Natural killer cell treated with Interleukin-12 subunit alpha and Interleukin-12 subunit beta and Interleukin-15 and Interleukin-18, amount 100 ng/mL, for 72 hours (primary cell): ENCODE measurements around the gene NATD1. TPM values are rescaled to one million over a fixed set of nuclear protein-coding genes. Genes with fewer than 3 reads are reported as not detected.

ENCODE experiments used
- ATAC-seq, 2 donors: fragments of 150-1000 bp; cut with Tn5 transposase in 1 of 2; sonication (Bioruptor Pico), chemical (Tn5 transposase) in 1 of 2; 2 replicates each; pipeline ENCODE4 v1.10.0; 2021
- DNase-seq: peaks from one replicate; pipeline ENCODE4 v3.0.0; 2022; ENCODE audit warnings: low spot score
- H3K27ac Mint-ChIP-seq, 2 donors: 1 replicate in 1 of 2; 2 replicates in 1 of 2; pipeline ENCODE4 v1.8.0; 2022; ENCODE audit warnings: mixed read lengths in 2 of 2, mild to moderate bottlenecking in 1 of 2, moderate library complexity in 1 of 2
- H3K27me3 Mint-ChIP-seq, 2 donors: 1 replicate in 1 of 2; 2 replicates in 1 of 2; pipeline ENCODE4 v1.8.0; 2022; ENCODE audit warnings: mixed read lengths in 2 of 2
- H3K36me3 Mint-ChIP-seq: one replicate; pipeline ENCODE4 v1.8.0; 2022; ENCODE audit warnings: mixed read lengths
- H3K4me1 Mint-ChIP-seq, 2 donors: 1 replicate in 1 of 2; 2 replicates in 1 of 2; pipeline ENCODE4 v1.8.0; 2022; ENCODE audit warnings: low read depth in 2 of 2, mixed read lengths in 2 of 2, mild to moderate bottlenecking in 1 of 2
- H3K4me3 Mint-ChIP-seq: one replicate; pipeline ENCODE4 v1.8.0; 2022; ENCODE audit warnings: mixed read lengths
- H3K9me3 Mint-ChIP-seq: 2 replicates; pipeline ENCODE4 v1.8.0; 2022; ENCODE audit warnings: mixed read lengths
- total RNA-seq, 2 donors: library from RNA; stranded (reverse); gene quantifications; one replicate each; pipeline ENCODE4 v1.2.3, GENCODE V29; 2022

NATD1 gene
- total RNA-seq, 2 donors from 2014 or later = 1.9 to 3.0 TPM

DNA sequence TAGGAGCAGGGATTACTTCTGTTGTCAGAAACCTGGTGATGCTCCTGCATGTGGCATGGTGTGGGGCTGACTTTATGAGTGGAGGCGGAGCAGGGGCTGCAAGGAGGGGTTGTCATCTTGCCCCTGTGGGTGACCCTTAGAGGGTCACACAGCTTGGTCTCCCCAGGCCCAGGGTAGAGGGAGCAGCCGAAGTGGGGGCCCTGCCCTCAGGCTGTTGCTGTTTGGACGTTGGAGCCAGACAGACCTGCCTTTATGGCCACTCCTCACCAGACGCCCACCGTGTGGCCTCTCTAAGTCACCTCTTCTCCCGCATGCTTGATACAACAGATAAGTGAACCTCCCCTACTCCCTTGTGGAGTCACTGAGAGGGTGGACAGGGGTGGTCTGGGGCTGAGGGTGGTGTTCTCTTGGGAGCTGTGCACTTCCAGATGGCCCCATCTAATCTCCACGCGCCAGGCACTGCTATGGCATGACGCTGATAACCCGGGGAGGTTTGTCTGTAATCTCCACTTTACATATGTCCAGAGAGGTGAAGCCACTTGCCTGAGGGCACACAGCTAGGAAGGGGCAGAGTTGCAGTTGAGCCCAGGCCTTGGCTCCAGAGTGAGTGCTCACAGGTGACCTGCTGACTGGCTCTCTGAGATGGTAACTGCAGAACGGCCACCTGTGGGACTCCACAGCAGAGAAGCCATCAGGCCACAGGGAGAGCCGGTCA is 41.3 kb upstream of the NATD1 start:
- no peaks in the 10 kb centered on the region for H3K27me3 Mint-ChIP-seq
- no peaks in the 10 kb centered on the region for H3K36me3 Mint-ChIP-seq
- peak overlapping the region; percentile 1 to 79 for H3K27ac Mint-ChIP-seq
- ATAC-seq (no peak), DNase-seq (no peak)
- H3K9me3 Mint-ChIP-seq = no peaks in the 10 kb centered on the region
- peaks cover 16 to 50% of the 10 kb centered on the region in 2 donors for H3K4me1 Mint-ChIP-seq
- no peak overlapping the region for H3K4me3 Mint-ChIP-seq

DNA sequence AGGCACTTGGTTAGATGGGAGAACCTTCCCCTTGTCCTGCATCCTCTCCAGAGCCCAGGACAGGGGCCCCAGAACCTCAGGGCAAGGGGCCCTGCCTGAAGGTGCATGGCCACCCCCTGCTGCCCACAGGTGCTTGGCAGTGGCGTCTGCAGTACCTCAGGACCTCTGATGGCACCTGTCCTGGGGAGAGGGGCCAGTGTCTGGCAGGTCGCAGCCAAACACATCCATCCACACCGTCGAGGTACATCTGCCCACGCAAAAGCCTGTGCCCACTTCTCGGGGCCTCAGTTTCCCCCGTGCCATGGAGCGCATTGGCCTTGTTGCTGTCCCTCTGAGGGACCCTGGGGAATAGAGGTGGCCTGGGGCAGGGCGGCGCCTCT is 40.6 kb upstream of the NATD1 start:
- no peak for ATAC-seq
- Mint-ChIP-seq H3K4me3 (no peak overlapping the region), H3K4me1 (peaks cover 17 to 50% of the 10 kb centered on the region in 2 donors), H3K27ac (peak overlapping the region in 1 of 2 donors; percentile 79), H3K36me3 (no peaks in the 10 kb centered on the region), H3K27me3 (no peaks in the 10 kb centered on the region), H3K9me3 (no peaks in the 10 kb centered on the region)
- DNase-seq = no peak

DNA sequence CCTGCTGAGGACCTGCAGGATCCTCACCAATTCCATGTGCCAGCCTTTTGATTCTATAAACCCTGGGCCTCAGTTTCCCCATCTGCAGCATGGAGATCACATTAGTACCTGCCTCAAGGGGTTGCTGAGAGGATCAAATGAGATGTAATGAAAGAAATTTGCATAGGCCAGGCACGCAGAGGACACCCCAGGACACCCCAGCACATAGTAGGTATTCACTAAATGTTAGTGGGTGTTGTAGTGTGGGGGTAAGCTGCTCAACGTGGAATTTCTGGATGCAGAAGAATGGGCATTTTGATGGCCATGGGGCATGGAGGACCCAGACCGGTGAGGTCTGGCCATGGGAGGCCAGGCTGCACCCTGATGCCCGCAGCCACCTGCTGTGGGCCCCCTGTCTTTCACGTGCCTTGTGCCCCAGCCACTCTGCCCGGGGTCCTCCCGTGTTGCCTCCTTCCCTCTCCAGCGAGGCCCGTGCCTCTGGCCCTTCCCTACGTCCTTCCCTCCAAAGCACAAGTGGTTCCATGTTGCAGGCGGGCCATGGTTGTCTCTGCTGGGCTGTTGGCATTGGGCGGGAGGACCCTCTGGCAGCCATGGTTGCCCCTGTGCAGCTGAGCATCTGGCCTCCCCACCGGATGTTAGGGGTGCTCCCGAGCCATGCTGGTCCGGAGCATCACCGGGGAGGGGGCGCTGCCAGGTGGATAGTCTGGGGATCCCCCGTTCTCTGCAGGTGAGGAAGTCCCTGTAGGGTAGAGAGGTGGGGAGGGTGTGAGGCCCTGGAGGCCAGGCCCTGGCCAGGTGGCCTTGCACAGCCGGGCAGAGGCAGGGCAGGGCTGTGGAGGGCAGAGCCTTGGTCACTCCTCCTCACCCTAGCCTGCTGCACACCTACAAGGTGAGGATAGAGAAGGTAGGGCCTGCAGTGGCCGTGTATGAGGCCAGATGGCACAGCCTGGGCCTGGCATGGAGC is 39.9 kb upstream of the NATD1 start:
- Mint-ChIP-seq H3K4me1 (peaks cover 24 to 54% of the 10 kb centered on the region in 2 donors), H3K4me3 (no peak overlapping the region), H3K36me3 (no peaks in the 10 kb centered on the region), H3K9me3 (no peaks in the 10 kb centered on the region), H3K27ac (peak overlapping the region in 1 of 2 donors; percentile 4), H3K27me3 (no peaks in the 10 kb centered on the region)
- no peak for DNase-seq
- ATAC-seq = no peak

DNA sequence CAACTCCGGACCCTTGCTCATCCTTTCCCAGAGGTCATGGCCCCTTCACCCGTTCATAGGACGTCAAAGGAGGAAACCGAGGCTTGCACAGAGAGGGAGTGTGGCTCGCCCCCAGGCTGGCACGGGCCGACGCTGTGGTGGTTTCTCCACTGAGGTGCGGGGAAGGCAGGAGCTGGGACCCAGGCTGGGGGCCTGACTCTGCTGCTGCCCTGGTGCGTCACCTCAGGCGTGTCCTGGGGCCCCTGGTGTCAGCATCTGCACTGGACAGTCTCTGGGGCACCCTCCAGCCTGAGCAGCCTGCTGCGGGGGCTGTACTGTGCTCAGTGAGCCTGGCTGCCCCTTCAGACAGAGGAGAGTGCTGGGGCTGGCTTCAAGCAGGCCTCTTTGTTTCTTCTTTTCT is 38.7 kb upstream of the NATD1 start:
- Mint-ChIP-seq H3K9me3 (no peaks in the 10 kb centered on the region), H3K4me3 (no peak overlapping the region), H3K36me3 (no peaks in the 10 kb centered on the region), H3K4me1 (peaks cover 37 to 64% of the 10 kb centered on the region in 2 donors), H3K27ac (no peak overlapping the region), H3K27me3 (no peaks in the 10 kb centered on the region)
- no peak for DNase-seq
- no peak for ATAC-seq

DNA sequence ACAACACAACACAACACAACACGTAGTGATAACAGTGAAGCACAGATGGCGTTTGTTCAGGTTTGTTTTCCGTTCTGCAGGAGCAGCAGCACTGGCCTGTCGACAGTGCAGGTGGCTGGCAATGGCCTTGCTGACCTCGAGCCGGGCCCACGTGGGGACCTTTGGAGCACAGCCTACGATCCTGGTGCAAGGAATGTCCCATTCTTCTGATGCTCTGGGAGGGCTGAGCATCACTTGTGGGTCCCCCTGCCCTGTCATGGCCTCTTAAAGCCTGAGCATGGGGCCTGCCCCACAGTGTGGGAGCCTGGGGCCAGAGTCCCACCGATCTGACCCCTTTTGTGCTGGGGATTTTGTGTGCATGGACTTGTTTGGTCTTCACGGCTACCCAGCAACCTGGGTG is 38.1 kb upstream of the NATD1 start:
- Mint-ChIP-seq H3K4me1 (peaks cover 39 to 64% of the 10 kb centered on the region in 2 donors), H3K27ac (peak overlapping the region in 1 of 2 donors; percentile 65), H3K36me3 (no peaks in the 10 kb centered on the region), H3K9me3 (no peaks in the 10 kb centered on the region), H3K27me3 (no peaks in the 10 kb centered on the region), H3K4me3 (no peak overlapping the region)
- ATAC-seq = no peak
- DNase-seq = no peak

DNA sequence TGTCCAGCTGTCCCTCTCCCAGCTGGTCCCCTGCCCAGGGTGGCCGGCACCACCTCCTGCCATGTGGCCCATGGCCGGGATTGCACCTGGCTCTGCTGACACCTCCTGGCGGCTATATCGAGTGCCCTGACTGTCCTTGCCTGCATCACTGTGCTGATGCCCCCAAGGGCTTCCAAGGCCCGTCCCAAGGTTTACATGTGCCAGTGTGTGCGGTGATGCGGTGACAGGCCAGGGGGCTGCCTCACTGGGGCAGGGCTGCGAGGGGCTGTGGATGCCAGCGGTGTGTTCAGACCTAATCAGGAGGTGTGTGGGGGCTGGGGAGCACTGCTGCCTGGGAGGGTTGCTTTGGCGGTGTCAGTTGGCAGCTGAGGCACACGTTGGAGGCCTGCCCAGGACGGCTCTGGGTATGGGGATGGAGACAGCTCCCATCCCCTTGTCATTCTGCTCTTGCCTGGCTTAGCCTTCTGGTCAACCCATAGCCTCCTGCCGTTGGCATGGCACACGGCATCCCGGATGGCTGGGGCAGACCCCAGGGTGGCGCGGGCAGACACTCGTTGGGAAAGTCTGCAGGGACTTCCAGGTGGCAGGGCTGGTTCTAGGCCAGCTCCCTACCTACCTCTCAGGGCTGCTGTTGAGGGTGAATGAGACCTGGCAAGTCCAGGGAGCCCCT is 36.8 kb upstream of the NATD1 start:
- Mint-ChIP-seq H3K4me1 (peaks cover 45 to 67% of the 10 kb centered on the region in 2 donors), H3K27ac (peak overlapping the region; percentile 53 to 99), H3K27me3 (no peaks in the 10 kb centered on the region), H3K4me3 (no peak overlapping the region), H3K9me3 (no peaks in the 10 kb centered on the region), H3K36me3 (peaks cover 7% of the 10 kb centered on the region)
- ATAC-seq = no peak
- DNase-seq = no peak

DNA sequence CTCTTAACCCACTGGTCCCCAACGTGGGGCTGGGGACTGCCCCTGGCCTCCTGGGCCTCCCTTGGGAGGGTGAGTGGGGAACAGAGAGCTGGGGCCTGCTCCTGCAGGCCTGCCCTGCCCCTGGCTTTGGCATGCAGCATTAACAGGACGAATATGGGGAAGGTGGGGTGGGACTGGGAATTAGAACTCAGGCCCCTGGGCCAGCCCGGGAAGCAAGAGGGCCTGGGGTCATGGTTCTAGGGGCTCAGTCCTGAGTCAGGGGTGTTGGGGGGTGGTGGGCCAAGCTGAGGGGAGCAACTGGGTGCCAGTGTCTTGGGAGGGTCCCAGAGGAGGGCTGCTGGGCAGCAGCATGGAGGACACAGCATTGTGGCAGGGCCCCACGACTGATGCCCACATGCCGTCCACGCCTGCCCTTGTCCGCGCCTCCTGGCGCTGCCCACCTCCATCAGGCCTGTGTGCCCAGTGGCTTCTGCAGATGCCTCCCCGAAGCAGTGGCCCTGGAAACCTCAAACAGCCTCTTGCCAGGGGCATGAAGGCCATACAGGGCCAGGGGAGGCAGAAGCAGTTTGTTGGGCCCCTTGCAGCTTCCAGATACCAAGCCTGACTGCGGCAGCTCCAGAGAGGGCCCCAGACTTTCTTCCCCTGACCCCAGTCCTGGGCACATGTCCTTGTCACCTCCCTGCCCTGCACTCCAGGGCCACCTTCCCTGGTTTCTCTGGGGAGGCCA is 36.1 kb upstream of the NATD1 start:
- no peaks in the 10 kb centered on the region for H3K9me3 Mint-ChIP-seq
- H3K4me1 Mint-ChIP-seq = peaks cover 40 to 60% of the 10 kb centered on the region in 2 donors
- H3K27ac Mint-ChIP-seq = peak overlapping the region; percentile 94 to 99
- H3K36me3 Mint-ChIP-seq = peaks cover 7% of the 10 kb centered on the region
- no peaks in the 10 kb centered on the region for H3K27me3 Mint-ChIP-seq
- H3K4me3 Mint-ChIP-seq = no peak overlapping the region
- no peak for DNase-seq
- no peak for ATAC-seq

DNA sequence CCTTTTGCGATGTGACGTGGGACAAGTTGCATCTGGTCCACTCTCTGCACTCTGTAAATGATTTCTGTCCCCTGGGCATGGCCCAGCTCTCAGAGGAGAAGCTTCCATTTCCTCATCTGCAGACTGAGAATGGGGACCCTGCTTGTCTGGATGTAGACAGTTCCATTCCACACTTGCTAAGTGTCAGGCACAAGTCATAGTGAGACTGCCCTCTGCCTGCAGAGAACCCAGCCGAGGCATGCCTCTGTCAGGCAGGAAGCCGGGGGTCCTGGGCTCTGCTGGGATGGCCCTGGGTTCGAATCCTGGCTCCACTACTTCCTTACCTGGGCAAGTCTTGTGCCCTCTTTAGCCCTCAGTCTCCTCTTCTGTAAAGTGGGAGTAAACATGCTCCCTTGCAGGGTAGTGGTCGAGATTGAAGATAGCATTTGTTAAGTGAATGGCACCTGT is 35.4 kb upstream of the NATD1 start:
- Mint-ChIP-seq H3K4me1 (peaks cover 36 to 56% of the 10 kb centered on the region in 2 donors), H3K9me3 (no peaks in the 10 kb centered on the region), H3K4me3 (peak overlapping the region; percentile 98), H3K36me3 (peaks cover 7% of the 10 kb centered on the region), H3K27me3 (no peaks in the 10 kb centered on the region), H3K27ac (peak overlapping the region; percentile 94 to 99)
- ATAC-seq (peak in 1 of 2 donors; percentile 34), DNase-seq (no peak)

DNA sequence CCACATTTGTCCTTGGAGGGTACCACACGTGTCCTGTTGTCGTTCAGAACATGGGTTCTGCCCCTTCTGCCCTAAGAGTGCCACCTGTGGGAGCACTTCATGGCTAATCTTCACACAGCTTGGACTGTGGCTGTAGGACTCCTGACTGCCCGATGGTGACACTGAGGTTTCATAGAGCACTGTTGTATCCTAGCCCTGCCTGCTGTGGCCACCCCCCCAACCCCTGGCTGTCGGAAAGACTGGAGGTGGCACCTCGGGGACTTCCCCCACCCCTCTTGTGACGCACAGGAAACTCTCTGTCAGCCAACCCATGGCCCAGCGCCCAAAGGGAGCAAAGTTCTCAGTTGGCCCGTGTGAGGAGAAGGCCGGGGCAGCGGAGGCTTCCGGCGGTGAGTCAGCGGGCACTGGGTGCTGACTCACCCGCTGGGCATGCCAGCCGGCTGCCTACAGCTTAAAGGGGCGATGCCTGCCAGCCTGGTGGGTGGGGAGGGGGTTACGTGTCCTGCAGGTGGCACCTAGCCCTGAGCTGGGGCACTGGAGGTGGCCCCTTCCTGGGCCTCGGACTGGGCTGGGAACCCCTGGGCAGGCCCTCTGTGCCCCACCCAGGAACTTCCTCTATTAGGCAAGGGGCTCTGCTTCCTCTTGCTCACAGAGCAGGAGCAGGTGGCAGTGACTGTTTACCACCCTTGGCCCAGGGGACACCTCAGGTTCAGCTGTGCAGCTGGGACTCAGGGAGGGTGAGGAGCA is 34.7 kb upstream of the NATD1 start:
- Mint-ChIP-seq H3K9me3 (no peaks in the 10 kb centered on the region), H3K27me3 (no peaks in the 10 kb centered on the region), H3K4me3 (peak overlapping the region; percentile 98), H3K4me1 (peaks cover 40 to 52% of the 10 kb centered on the region in 2 donors), H3K27ac (peak overlapping the region; percentile 94 to 99), H3K36me3 (peaks cover 7% of the 10 kb centered on the region)
- DNase-seq (peak; percentile 98), ATAC-seq (peak; percentile 78 to 85)

DNA sequence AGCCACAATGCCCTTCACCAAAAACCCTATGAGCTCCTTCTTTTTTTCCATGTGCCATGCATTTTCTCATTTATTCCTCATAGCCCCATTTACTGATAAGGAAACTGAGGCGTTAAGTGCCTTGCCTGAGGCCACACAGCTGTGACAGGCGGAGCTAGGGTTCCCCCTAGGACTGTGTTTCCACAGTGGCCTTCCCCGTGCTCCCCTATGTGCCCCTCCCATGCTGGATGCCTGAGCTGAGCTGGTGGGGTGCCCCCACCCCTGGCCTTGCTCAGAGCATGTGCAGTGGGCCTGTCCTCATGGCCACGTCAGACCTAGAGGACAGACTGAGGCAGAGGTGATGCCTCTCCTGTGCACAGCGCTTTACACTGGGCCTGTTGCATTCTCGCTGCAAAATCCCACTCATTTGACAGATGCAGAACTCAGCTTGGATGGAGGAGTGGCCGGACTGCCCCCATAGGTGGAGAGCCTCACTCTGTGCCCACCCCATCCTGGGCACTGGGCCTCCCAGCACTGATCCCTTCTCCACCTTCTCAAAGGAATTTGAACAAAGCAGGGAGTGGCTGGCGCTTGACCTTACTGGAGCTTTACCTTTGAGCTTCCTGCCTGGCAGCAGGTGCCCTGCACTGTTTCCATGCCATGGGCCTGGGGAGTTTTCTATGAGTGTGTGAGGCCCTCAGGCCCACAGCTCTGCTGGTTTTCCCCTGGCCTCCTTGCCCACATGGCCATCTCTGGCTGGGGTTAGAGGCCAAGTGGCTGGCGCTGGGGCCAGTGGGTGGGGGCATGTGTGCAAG is 33.9 kb upstream of the NATD1 start:
- DNase-seq (peak; percentile 77), ATAC-seq (no peak)
- peak overlapping the region; percentile 98 for H3K4me3 Mint-ChIP-seq
- H3K4me1 Mint-ChIP-seq = peaks cover 40 to 55% of the 10 kb centered on the region in 2 donors
- H3K36me3 Mint-ChIP-seq = peaks cover 7% of the 10 kb centered on the region
- peak overlapping the region; percentile 94 to 99 for H3K27ac Mint-ChIP-seq
- no peaks in the 10 kb centered on the region for H3K9me3 Mint-ChIP-seq
- no peaks in the 10 kb centered on the region for H3K27me3 Mint-ChIP-seq

DNA sequence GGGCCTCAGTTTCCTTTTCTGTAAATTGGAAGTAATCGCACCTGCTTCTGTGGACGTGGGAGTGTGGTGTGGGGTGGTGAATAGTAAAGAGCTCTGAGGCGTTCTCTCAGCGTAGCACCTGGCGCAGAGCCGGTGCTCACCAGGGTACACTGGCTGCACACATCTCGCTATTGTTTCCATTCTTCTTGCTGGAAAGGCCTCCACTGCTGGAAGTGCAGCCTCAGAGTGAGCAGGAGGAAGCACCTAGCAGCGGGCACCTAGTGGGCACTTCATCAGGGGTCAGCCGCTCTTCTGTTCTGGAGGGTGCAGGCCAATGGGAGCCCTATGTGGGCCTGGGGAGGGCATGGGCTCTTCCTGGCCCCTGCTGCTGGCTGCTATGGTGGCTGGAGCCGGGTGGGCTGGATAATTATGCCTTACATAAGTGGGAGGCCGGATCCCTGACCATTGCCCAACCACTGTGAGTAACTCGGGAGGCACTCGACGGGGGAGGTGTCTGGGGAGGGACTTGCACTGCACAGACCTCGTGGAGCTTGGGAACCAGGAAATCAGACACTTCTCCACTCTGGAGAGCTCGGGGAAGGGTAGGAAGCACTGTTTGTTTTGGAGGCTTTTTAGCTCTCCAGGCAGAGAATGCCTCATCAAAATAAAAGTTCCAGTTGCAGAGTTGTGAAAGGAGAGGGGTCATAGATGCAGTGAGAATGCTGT is 33.0 kb upstream of the NATD1 start:
- DNase-seq (no peak), ATAC-seq (no peak)
- Mint-ChIP-seq H3K4me3 (peak overlapping the region; percentile 98), H3K27ac (peak overlapping the region; percentile 94 to 99), H3K4me1 (peaks cover 40 to 50% of the 10 kb centered on the region in 2 donors), H3K36me3 (peaks cover 7% of the 10 kb centered on the region), H3K9me3 (no peaks in the 10 kb centered on the region), H3K27me3 (no peaks in the 10 kb centered on the region)
